HG03432 (cell line): ENCODE data around the gene SLC25A12.

Experiments
- ATAC-seq: cut with Tn5 transposase; IDR thresholded peaks from one replicate; pipeline ENCODE4 v1.9.1; 2021; ENCODE audit warnings: mild to moderate bottlenecking, moderate library complexity; ENCODE audit not compliant: unreplicated experiment

The SLC25A12 gene

GRCh38 chr2:171735991-171736710, 157.9 kb downstream of the SLC25A12 start:
- no peak for ATAC-seq
